Karpas-422 (cell line): Measurements from ENCODE around the gene TMX4. TPM values are rescaled to one million over a fixed set of nuclear protein-coding genes. Genes with fewer than 3 reads are reported as not detected.
"Not testable (repeated sequence)": the region's sequence is repeated elsewhere in the genome, so short reads cannot be mapped to it uniquely, and the experiment has no call there.

Source experiments
- DNase-seq: peaks from one replicate; pipeline ENCODE4 v3.0.0-alpha.2; 2015
- H2AFZ ChIP-seq: fragments of 200-600 bp; sonication (generic); 2 replicates; pipeline ENCODE4 v1.6.1; 2014; ENCODE audit warnings: antibody characterized with exemption, low read length, mixed read lengths
- H3K27ac ChIP-seq: fragments of 200-600 bp; sonication (generic); 2 replicates; pipeline ENCODE4 v1.5.1; 2014; ENCODE audit warnings: mild to moderate bottlenecking, low read length, moderate library complexity
- H3K27me3 ChIP-seq: fragments of 200-600 bp; sonication (generic); 2 replicates; pipeline ENCODE4 v1.6.1; 2014; ENCODE audit warnings: low read length, mixed read lengths
- H3K36me3 ChIP-seq: fragments of 200-600 bp; sonication (generic); 2 replicates; pipeline ENCODE4 v1.6.1; 2014; ENCODE audit warnings: low read length, mixed read lengths; ENCODE audit not compliant: insufficient read depth
- H3K4me1 ChIP-seq: fragments of 200-600 bp; sonication (generic); 2 replicates; pipeline ENCODE4 v1.6.1; 2014; ENCODE audit warnings: mild to moderate bottlenecking, low read length, mixed read lengths
- H3K4me2 ChIP-seq: fragments of 200-600 bp; sonication (generic); 2 replicates; pipeline ENCODE4 v1.6.1; 2014; ENCODE audit warnings: low read length, low read depth, mild to moderate bottlenecking; ENCODE audit not compliant: poor library complexity, severe bottlenecking
- H3K4me3 ChIP-seq: fragments of 200-600 bp; sonication (generic); 2 replicates; pipeline ENCODE4 v1.5.1; 2014; ENCODE audit warnings: mild to moderate bottlenecking, antibody characterized with exemption, low read length, mixed read lengths
- H3K79me2 ChIP-seq: fragments of 200-600 bp; sonication (generic); 2 replicates; pipeline ENCODE4 v1.6.1; 2014; ENCODE audit warnings: mild to moderate bottlenecking, low read length, mixed read lengths
- H3K9ac ChIP-seq: fragments of 200-600 bp; sonication (generic); 2 replicates; pipeline ENCODE4 v1.6.0; 2014; ENCODE audit warnings: low read length
- H3K9me2 ChIP-seq: fragments of 200-600 bp; sonication (generic), shearing (Covaris generic); replicated peaks from 2 replicates; pipeline ENCODE4 v1.6.0; 2014; ENCODE audit warnings: mild to moderate bottlenecking, low read length, moderate library complexity; ENCODE audit not compliant: insufficient read depth
- H3K9me3 ChIP-seq: fragments of 300-700, 200-600 bp; sonication (generic); 2 replicates; pipeline ENCODE4 v1.6.1; 2014; ENCODE audit warnings: low read length, mixed read lengths
- H4K20me1 ChIP-seq: fragments of 200-600 bp; sonication (generic); 2 replicates; pipeline ENCODE4 v1.6.1; 2014; ENCODE audit warnings: mild to moderate bottlenecking, antibody characterized with exemption, low read length, low read depth; ENCODE audit not compliant: insufficient read depth
- total RNA-seq: library from RNA; depleted of rRNA; stranded (reverse); fragments of >200 nt; shearing (Covaris generic); gene quantifications from 2 replicates; pipeline ENCODE4 v1.2.3, GENCODE V29; 2014; ENCODE audit warnings: low replicate concordance

Gene TMX4
- total RNA-seq, 1 experiment from 2014 or later: 10.1 TPM

DNA sequence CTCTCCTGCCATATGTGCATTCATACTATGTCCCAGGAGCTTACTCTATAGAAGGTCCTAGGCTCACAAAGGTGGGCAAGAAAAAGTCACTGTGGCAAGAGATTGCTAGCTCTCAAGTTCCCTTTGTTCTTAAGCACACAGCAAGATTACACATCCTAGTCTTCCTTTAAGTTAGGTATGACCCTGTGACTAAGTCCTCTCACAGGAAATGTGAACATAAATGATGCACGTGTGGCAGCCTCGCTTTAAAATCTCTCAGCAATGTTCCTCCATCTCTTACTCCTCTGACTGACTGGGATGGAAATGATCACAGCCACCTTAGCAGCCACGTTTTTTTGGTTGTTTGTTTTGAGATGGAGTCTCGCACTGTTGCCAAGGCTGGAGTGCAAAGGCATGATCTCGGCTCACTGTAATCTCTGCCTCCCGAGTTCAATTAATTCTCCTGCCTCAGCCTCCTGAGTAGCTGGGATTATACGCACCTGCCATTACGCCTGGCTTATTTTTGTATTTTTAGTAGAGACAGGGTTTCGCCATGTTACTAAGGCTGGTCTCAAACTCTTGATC lies 43.6 kb downstream of the TMX4 start:
- Histone ChIP-seq H3K27ac (no peak overlapping the region), H3K9ac (no peak overlapping the region), H3K4me2 (no peak overlapping the region), H3K9me2 (no peaks in the 10 kb centered on the region), H3K27me3 (no peaks in the 10 kb centered on the region), H3K36me3 (no peaks in the 10 kb centered on the region), H4K20me1 (no peaks in the 10 kb centered on the region), H2AFZ (no peak overlapping the region), H3K4me3 (no peak overlapping the region), H3K79me2 (no peaks in the 10 kb centered on the region), H3K4me1 (no peaks in the 10 kb centered on the region), H3K9me3 (no peaks in the 10 kb centered on the region)
- no peak for DNase-seq

DNA sequence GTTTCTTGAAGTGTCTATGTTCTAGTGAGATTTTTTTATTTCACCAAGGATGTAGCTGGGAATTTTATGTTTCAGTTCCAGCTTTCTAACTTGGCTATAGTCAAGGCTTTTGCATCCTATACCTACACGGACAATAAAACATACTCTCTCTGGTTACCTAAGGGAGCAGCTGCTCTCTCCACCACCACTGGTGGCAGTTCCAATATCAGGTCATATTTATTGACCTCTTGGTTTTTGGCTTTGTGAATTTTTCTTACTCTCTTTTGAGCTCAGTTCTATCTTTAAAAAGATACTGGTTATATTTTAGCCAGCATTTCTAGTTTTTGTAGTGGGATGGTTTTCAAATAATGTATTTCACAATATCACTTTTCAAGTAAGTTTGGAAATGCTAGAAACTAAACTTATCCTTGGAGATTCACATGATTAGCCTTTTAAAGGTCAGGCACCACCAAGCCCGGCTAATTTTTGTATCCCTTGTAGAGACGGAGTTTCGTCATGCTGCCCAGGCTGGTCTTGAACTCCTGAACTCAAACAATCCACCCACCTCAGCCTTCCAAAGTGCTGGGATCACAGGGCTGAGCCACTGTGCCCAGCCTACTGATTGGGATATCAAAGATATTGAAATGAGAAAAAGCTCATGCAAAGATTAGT lies 44.7 kb downstream of the TMX4 start:
- H3K4me2 ChIP-seq: no peak overlapping the region
- H4K20me1 ChIP-seq: no peaks in the 10 kb centered on the region
- H3K27me3 ChIP-seq: no peaks in the 10 kb centered on the region
- H3K4me1 ChIP-seq: no peaks in the 10 kb centered on the region
- no peak overlapping the region for H3K9ac ChIP-seq
- no peak overlapping the region for H3K4me3 ChIP-seq
- H3K36me3 ChIP-seq: no peaks in the 10 kb centered on the region
- no peak for DNase-seq
- no peak overlapping the region for H2AFZ ChIP-seq
- H3K9me3 ChIP-seq: no peaks in the 10 kb centered on the region
- no peaks in the 10 kb centered on the region for H3K9me2 ChIP-seq
- H3K27ac ChIP-seq: no peak overlapping the region
- no peaks in the 10 kb centered on the region for H3K79me2 ChIP-seq

GRCh38 chr20:7971536-7972280 lies 47.9 kb downstream of the TMX4 start:
- H2AFZ ChIP-seq: no peak overlapping the region
- H3K4me3 ChIP-seq: no peak overlapping the region
- no peak for DNase-seq
- no peak overlapping the region for H3K4me2 ChIP-seq
- H3K9ac ChIP-seq: no peak overlapping the region
- no peak overlapping the region for H3K27ac ChIP-seq
- no peaks in the 10 kb centered on the region for H4K20me1 ChIP-seq
- no peaks in the 10 kb centered on the region for H3K79me2 ChIP-seq
- H3K4me1 ChIP-seq: no peaks in the 10 kb centered on the region
- H3K9me2 ChIP-seq: no peaks in the 10 kb centered on the region
- no peaks in the 10 kb centered on the region for H3K9me3 ChIP-seq
- H3K36me3 ChIP-seq: no peaks in the 10 kb centered on the region
- no peaks in the 10 kb centered on the region for H3K27me3 ChIP-seq

GRCh38 chr20:7967199-7967844 lies 52.2 kb downstream of the TMX4 start:
- no peak overlapping the region for H3K27ac ChIP-seq
- no peaks in the 10 kb centered on the region for H3K9me2 ChIP-seq
- H3K36me3 ChIP-seq: no peaks in the 10 kb centered on the region
- H3K79me2 ChIP-seq: no peaks in the 10 kb centered on the region
- DNase-seq: no peak
- no peaks in the 10 kb centered on the region for H3K9me3 ChIP-seq
- no peak overlapping the region for H2AFZ ChIP-seq
- H3K4me3 ChIP-seq: no peak overlapping the region
- H3K4me1 ChIP-seq: no peaks in the 10 kb centered on the region
- no peaks in the 10 kb centered on the region for H3K27me3 ChIP-seq
- H4K20me1 ChIP-seq: no peaks in the 10 kb centered on the region
- H3K4me2 ChIP-seq: no peak overlapping the region
- H3K9ac ChIP-seq: no peak overlapping the region

DNA sequence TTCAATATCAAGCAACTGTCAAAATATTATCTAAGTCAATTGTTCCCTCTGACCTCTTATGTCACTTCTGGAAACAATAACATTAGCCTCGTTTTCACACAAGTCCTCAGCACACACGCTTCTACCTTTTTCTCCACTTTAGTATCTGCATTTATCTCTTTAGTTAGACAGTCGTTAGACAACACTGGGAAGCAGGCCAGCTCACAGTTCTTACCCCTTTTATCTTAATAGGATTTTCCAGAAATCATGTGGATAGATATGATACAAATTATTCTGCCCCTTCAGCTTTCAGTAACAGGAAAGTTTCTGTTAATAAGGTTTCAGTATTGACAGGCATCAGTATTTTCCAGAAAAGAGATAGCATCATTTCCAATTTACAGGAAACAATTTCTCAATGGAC lies 53.4 kb downstream of the TMX4 start:
- H3K9me2 ChIP-seq: no peaks in the 10 kb centered on the region
- H4K20me1 ChIP-seq: no peaks in the 10 kb centered on the region
- no peaks in the 10 kb centered on the region for H3K4me1 ChIP-seq
- no peak overlapping the region for H3K4me3 ChIP-seq
- no peak for DNase-seq
- no peak overlapping the region for H2AFZ ChIP-seq
- no peaks in the 10 kb centered on the region for H3K36me3 ChIP-seq
- no peak overlapping the region for H3K27ac ChIP-seq
- no peak overlapping the region for H3K4me2 ChIP-seq
- no peaks in the 10 kb centered on the region for H3K9me3 ChIP-seq
- H3K79me2 ChIP-seq: no peaks in the 10 kb centered on the region
- H3K9ac ChIP-seq: no peak overlapping the region
- H3K27me3 ChIP-seq: no peaks in the 10 kb centered on the region

DNA sequence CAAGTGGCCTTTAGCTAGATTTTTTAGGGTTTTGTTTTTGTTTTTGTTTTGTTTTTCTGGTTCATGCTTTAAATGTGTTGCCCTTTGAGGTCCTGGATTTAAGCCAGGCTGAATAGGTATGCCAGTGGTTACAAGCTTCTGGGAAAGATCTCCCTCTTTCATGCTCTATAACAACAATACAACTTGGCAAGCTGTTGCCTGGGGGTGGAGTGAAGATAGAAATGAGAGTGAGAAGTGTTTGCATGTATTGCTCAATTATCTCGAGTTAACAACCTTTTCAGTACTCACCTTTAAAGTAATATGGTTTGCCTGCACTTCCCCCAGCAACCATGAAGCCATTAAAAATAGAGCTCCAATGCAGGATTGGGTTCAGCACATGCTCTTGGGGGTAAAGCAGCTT lies 60.1 kb downstream of the TMX4 start:
- Histone ChIP-seq H3K9me3 (no peaks in the 10 kb centered on the region), H3K27me3 (no peaks in the 10 kb centered on the region), H3K9ac (no peak overlapping the region), H3K4me2 (no peak overlapping the region), H3K36me3 (no peaks in the 10 kb centered on the region), H4K20me1 (no peaks in the 10 kb centered on the region), H3K9me2 (no peaks in the 10 kb centered on the region), H3K4me1 (no peaks in the 10 kb centered on the region), H3K27ac (no peak overlapping the region), H3K79me2 (no peaks in the 10 kb centered on the region), H3K4me3 (no peak overlapping the region), H2AFZ (no peak overlapping the region)
- no peak for DNase-seq

DNA sequence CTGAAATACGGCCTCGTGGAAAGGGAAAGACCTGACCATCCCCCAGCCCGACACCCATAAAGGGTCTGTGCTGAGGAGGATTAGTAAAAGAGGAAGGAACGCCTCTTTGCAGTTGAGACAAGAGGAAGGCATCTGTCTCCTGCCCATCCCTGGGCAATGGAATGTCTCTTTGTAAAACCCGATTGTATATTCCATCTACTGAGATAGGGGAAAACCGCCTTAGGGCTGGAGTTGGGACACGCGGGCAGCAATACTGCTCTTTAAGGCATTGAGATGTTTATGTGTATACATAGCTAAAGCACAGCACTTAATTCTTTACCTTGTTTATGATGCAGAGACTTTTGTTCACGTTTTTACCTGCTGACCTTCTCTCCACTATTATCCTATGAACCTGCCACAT lies 63.0 kb downstream of the TMX4 start:
- not testable (repeated sequence) for H3K27me3 ChIP-seq, DNase-seq, H3K4me1 ChIP-seq, H2AFZ ChIP-seq, H3K27ac ChIP-seq, H3K9ac ChIP-seq, H3K4me3 ChIP-seq, H3K9me3 ChIP-seq, H3K79me2 ChIP-seq, H3K4me2 ChIP-seq, H3K36me3 ChIP-seq, H3K9me2 ChIP-seq, H4K20me1 ChIP-seq

DNA sequence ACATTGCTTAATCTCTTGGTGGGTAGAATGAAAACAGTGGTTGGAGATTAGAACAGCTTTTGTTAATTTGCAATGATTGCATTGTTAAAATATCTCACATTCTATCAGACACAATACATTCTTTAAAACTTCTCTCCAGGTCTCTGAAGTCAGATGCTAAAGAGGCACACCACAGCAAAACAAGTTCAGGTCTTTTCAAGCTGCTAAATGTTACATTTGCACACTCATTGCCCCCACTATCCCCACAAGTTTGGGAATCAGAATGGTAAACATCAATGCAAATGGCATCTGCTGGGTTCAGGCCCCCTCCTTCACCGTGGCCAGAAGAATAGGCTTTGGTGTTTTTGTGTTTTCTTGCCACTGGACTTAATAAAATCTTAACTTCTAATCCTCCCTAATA lies 69.2 kb downstream of the TMX4 start:
- H3K9me2 ChIP-seq: 0 out of 2 replicates have a peak, but pooled peaks cover 2% of the 10 kb centered on the region
- DNase-seq: no peak
- H3K36me3 ChIP-seq: no peaks in the 10 kb centered on the region
- H3K4me1 ChIP-seq: no peaks in the 10 kb centered on the region
- no peaks in the 10 kb centered on the region for H3K79me2 ChIP-seq
- H3K9me3 ChIP-seq: no peaks in the 10 kb centered on the region
- no peak overlapping the region for H3K9ac ChIP-seq
- H3K27me3 ChIP-seq: no peaks in the 10 kb centered on the region
- no peak overlapping the region for H3K4me3 ChIP-seq
- no peaks in the 10 kb centered on the region for H4K20me1 ChIP-seq
- no peak overlapping the region for H2AFZ ChIP-seq
- H3K27ac ChIP-seq: no peak overlapping the region
- H3K4me2 ChIP-seq: no peak overlapping the region
